Ovary (tissue), 9 donors: ENCODE results near the gene FUBP3. TPM values are rescaled to one million over a fixed set of nuclear protein-coding genes. Genes with fewer than 3 reads are reported as not detected.

Experiments used
- DNase-seq, 5 donors: peaks; one replicate each; pipeline ENCODE4 v3.0.0-alpha.2; 2019 to 2020
- H3K27ac ChIP-seq, 2 donors: fragments of 200-600 bp; one replicate each; pipeline versions ENCODE4 v1.5.1 to v1.8.0; 2019 to 2022
- H3K27me3 ChIP-seq: fragments of 200-600 bp; one replicate; pipeline ENCODE4 v1.8.0; 2022
- H3K36me3 ChIP-seq: fragments of 200-600 bp; sonication (generic); one replicate; pipeline ENCODE4 v1.5.1; 2019
- H3K4me1 ChIP-seq: one replicate; pipeline ENCODE4 v1.8.1; 2013; ENCODE audit warnings: mild to moderate bottlenecking, moderate library complexity; ENCODE audit not compliant: insufficient read depth
- H3K4me3 ChIP-seq: fragments of 200-600 bp; sonication (generic); one replicate; pipeline ENCODE4 v1.5.1; 2017
- H3K9me3 ChIP-seq, 2 donors: fragments of 200-600 bp in 1 of 2; sonication (generic) in 1 of 2; one replicate each; pipeline versions ENCODE4 v1.5.1 to v1.8.1; 2013 to 2019; ENCODE audit warnings: mild to moderate bottlenecking in 1 of 2, moderate library complexity in 1 of 2
- CTCF ChIP-seq, 3 donors: fragments of 450-650 bp in 2 of 3; fragments of 200-600 bp in 1 of 3; IDR thresholded peaks; one replicate each; pipeline versions ENCODE4 v1.5.1 to v1.8.0; 2016 to 2022; ENCODE audit warnings: antibody characterized with exemption in 3 of 3, mild to moderate bottlenecking in 1 of 3
- EP300 ChIP-seq: sonication (generic); formaldehyde crosslinking; IDR thresholded peaks from one replicate; pipeline ENCODE4 v1.6.1; 2017; ENCODE audit warnings: antibody characterized with exemption
- POLR2A ChIP-seq: fragments of 450-650 bp; IDR thresholded peaks from one replicate; pipeline ENCODE4 v1.6.1; 2017; ENCODE audit warnings: antibody characterized with exemption, mild to moderate bottlenecking, moderate library complexity
- WGBS, 3 donors: extraction: QIAGEN DNeasy Blood & Tissue Kit in 1 of 3; methylation state at CpG; one replicate each; pipeline versions ENCODE4 v1.1.5 to v1.1.7; 2013 to 2017; 5-methylcytosine and 5-hydroxymethylcytosine counted together
- intact Hi-C, 4 donors: fragments of 100-400 bp; cut with DNase I; formaldehyde crosslinking; loops; one replicate each; pipeline versions ENCODE4 v1.11.0 to v1.15.1; 2022 to 2023
- polyA plus RNA-seq, 2 donors: library from polyadenylated mRNA; stranded (reverse); fragments of 200-250 nt in 1 of 2; fragments of 350-450 nt in 1 of 2; fragmentation: Illumina TruSeq in 1 of 2; extraction: RNeasy Lipid Tissue Mini Kit (QIAGEN cat#74804) in 1 of 2; gene quantifications; one replicate each; pipeline ENCODE4 v1.2.3, GENCODE V29; 2013 to 2014
- total RNA-seq, 7 donors: library from RNA; depleted of rRNA in 2 of 7; stranded (reverse); fragments of >200 nt in 2 of 7; fragmentation: NEBNext Ultra II Directional in 3 of 7; extraction: Animal tissue kit (Norgen Biotek cat#: 25700) in 3 of 7; gene quantifications; one replicate each; pipeline versions ENCODE4 v1.1.0 to v1.2.4, GENCODE V29; 2016 to 2023
- donor health status: DM: no; HTN: no; CAD: no; lungs with moderate emphysema.
- donor health status: DM: no; HTN: no; CAD: no.
- donor health status: Bipolar disorder and iron deficiency.
- donor health status: DM: yes; HTN: yes; CAD: no.
- donor health status: DM: no; HTN: no; CAD: no.
- donor health status: DM: yes; HTN: yes; CAD: no.

Gene FUBP3
- total and polyA plus RNA-seq, 9 donors: 15.5 to 54.3 (median 44.4) TPM

- Histone ChIP-seq H3K9me3 (no peaks in the 10 kb centered on the region), H3K27ac (no peak overlapping the region), H3K4me1 (peaks cover 4% of the 10 kb centered on the region), H3K27me3 (peaks cover 5% of the 10 kb centered on the region), H3K4me3 (no peak overlapping the region), H3K36me3 (no peaks in the 10 kb centered on the region)
- TF ChIP-seq EP300 (no peak), CTCF (IDR thresholded peaks at IDR 0.05) (no peak), POLR2A (no peak)
- 60 to 64% (median 62%) methylated on average over 12 of the region's 12 CpGs for WGBS, 3 donors
- intact Hi-C loops: no loop called here
- no peak for DNase-seq
Observed at GRCh38 chr9:130668659-130669058, 89.3 kb downstream of the FUBP3 start.

- no peak for DNase-seq
- H3K27me3 ChIP-seq: peaks cover 5% of the 10 kb centered on the region
- no peaks in the 10 kb centered on the region for H3K9me3 ChIP-seq
- TF ChIP-seq EP300 (no peak), POLR2A (no peak), CTCF (IDR thresholded peaks at IDR 0.05) (no peak)
- no peaks in the 10 kb centered on the region for H3K4me1 ChIP-seq
- intact Hi-C loops: no loop called here
- no peak overlapping the region for H3K27ac ChIP-seq
- WGBS, 3 donors: 83 to 89% (median 84%) methylated on average over 4 of the region's 4 CpGs
- no peaks in the 10 kb centered on the region for H3K36me3 ChIP-seq
- H3K4me3 ChIP-seq: no peak overlapping the region
Observed at GRCh38 chr9:130669965-130670364, 90.6 kb downstream of the FUBP3 start.

GRCh38 chr9:130670644-130671043 lies 91.3 kb downstream of the FUBP3 start:
- H3K27ac ChIP-seq: no peak overlapping the region
- 79 to 82% (median 82%) methylated on average over 6 of the region's 6 CpGs for WGBS, 3 donors
- H3K27me3 ChIP-seq: peaks cover 5% of the 10 kb centered on the region
- H3K9me3 ChIP-seq: no peaks in the 10 kb centered on the region
- intact Hi-C loops: no loop called here
- no peak overlapping the region for H3K4me3 ChIP-seq
- TF ChIP-seq POLR2A (no peak), EP300 (no peak), CTCF (IDR thresholded peaks at IDR 0.05) (no peak)
- H3K4me1 ChIP-seq: no peaks in the 10 kb centered on the region
- no peaks in the 10 kb centered on the region for H3K36me3 ChIP-seq
- DNase-seq: no peak

GRCh38 chr9:130672466-130672865 lies 93.1 kb downstream of the FUBP3 start:
- DNase-seq: no peak
- Histone ChIP-seq H3K9me3 (no peaks in the 10 kb centered on the region), H3K27ac (no peak overlapping the region), H3K4me3 (no peak overlapping the region), H3K36me3 (no peaks in the 10 kb centered on the region), H3K4me1 (no peaks in the 10 kb centered on the region), H3K27me3 (no peaks in the 10 kb centered on the region)
- TF ChIP-seq CTCF (IDR thresholded peaks at IDR 0.05): no peak
- no peak for TF ChIP-seq POLR2A
- no peak for TF ChIP-seq EP300
- intact Hi-C loops: no loop called here
- 87 to 90% (median 90%) methylated on average over 8 of the region's 8 CpGs for WGBS, 3 donors
